ENCODE results near the gene CROCC.

CROCC gene

DNA sequence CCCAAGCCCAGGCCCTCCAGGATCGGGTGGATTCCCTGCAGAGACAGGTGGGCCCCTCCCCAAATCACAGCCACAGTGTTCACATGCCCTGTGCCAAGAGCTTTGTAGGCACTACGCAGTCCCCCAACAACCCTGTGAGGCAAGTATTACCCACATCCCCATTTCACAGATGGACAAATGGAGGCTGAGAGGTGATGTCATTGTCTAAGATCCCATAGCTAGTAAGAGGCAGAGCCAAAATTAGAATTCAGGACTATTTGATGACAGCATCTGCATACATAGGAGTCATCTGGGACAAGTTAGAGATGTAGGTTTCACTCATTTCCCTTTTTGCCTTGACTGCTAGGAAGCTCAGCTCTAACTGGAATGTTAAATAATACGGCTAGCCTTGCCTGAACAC, 46.6 kb downstream of the CROCC start:
- in situ Hi-C loops (cut with MboI; ENCODE audit: low sequenced_read_pairs, unreplicated experiment) = loop anchor here (10.0 kb wide), 1 partner anchor 76 kb away; no protein-coding TSS in a partner anchor
- TF ChIP-seq, protein P1, sequence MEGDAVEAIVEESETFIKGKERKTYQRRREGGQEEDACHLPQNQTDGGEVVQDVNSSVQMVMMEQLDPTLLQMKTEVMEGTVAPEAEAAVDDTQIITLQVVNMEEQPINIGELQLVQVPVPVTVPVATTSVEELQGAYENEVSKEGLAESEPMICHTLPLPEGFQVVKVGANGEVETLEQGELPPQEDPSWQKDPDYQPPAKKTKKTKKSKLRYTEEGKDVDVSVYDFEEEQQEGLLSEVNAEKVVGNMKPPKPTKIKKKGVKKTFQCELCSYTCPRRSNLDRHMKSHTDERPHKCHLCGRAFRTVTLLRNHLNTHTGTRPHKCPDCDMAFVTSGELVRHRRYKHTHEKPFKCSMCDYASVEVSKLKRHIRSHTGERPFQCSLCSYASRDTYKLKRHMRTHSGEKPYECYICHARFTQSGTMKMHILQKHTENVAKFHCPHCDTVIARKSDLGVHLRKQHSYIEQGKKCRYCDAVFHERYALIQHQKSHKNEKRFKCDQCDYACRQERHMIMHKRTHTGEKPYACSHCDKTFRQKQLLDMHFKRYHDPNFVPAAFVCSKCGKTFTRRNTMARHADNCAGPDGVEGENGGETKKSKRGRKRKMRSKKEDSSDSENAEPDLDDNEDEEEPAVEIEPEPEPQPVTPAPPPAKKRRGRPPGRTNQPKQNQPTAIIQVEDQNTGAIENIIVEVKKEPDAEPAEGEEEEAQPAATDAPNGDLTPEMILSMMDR (IDR thresholded peaks at IDR 0.05; ENCODE audit: borderline replicate concordance, control extremely low read depth, extremely low read depth, insufficient read depth, missing control alignments) = no peak
- no peak for DNase-seq (ENCODE audit: low spot score)

- TF ChIP-seq, protein P1 (IDR thresholded peaks at IDR 0.05; ENCODE audit: borderline replicate concordance, control extremely low read depth, extremely low read depth, insufficient read depth, missing control alignments) = no peak
- in situ Hi-C loops (cut with MboI; ENCODE audit: low sequenced_read_pairs, unreplicated experiment) = loop anchor here (10.0 kb wide), 1 partner anchor 76 kb away; no protein-coding TSS in a partner anchor
- no peak for DNase-seq (ENCODE audit: low spot score)
Observed at GRCh38 chr1:16969057-16969611, 47.4 kb downstream of the CROCC start.

DNA sequence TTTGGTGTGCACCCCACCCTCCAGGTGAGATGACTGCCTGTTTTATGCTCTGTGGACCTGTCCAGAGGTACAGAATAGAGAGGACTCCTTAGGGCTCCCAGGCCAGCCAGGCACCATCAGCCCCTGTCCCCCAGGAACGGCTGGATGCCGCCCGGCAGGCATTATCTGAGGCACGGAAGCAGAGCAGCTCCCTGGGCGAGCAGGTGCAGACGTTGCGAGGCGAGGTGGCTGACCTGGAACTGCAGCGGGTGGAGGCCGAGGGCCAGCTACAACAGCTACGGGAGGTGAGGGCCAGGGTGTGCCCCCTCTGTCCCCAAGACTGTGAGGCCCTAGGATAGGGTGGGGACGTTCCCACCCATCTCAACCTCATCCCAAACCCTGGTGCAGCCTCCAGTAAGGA, 47.9 kb downstream of the CROCC start:
- in situ Hi-C loops (cut with MboI; ENCODE audit: low sequenced_read_pairs, unreplicated experiment) = loop anchor here (10.0 kb wide), 1 partner anchor 75 kb away; no protein-coding TSS in a partner anchor
- DNase-seq (ENCODE audit: low spot score) = no peak
- TF ChIP-seq, protein P1 (IDR thresholded peaks at IDR 0.05; ENCODE audit: borderline replicate concordance, control extremely low read depth, extremely low read depth, insufficient read depth, missing control alignments) = no peak

DNA sequence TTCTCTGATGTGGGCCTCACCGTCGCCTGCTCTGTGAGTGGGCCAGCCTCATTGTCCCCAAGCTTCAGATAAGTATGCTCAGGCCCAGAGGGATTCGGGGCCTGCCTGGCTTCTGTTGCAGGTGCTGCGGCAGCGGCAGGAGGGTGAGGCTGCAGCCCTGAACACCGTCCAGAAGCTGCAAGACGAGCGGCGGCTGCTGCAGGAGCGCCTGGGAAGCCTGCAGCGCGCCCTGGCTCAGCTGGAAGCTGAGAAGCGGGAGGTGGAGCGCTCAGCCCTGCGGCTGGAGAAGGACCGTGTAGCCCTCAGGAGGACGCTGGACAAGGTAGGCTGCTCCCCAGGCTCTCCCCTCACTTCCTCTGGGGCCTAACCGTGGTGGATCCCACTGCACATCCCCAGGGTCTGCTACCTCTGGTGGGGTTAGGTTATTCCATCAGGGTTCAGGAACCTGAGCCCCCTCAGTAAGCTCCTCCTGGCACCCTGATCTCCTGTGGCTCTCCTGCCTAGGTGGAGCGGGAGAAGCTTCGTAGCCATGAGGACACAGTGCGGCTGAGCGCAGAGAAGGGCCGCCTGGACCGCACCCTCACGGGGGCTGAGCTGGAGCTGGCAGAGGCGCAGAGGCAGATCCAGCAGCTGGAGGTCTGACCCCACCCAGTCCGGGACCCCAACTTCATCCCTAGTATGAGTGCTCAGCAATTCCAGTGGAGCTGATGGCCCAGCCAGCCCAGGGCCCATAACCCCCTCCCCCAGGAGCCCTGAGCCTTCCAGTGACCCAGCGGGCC, 48.6 kb downstream of the CROCC start:
- in situ Hi-C loops (cut with MboI; ENCODE audit: low sequenced_read_pairs, unreplicated experiment) = no loop called here
- TF ChIP-seq, protein P1 (IDR thresholded peaks at IDR 0.05; ENCODE audit: borderline replicate concordance, control extremely low read depth, extremely low read depth, insufficient read depth, missing control alignments) = no peak
- DNase-seq (ENCODE audit: low spot score) = no peak

GRCh38 chr1:16971341-16972188, 49.8 kb downstream of the CROCC start:
- in situ Hi-C loops (cut with MboI; ENCODE audit: low sequenced_read_pairs, unreplicated experiment) = no loop called here
- DNase-seq (ENCODE audit: low spot score) = no peak
- TF ChIP-seq, protein P1 (IDR thresholded peaks at IDR 0.05; ENCODE audit: borderline replicate concordance, control extremely low read depth, extremely low read depth, insufficient read depth, missing control alignments) = no peak

DNA sequence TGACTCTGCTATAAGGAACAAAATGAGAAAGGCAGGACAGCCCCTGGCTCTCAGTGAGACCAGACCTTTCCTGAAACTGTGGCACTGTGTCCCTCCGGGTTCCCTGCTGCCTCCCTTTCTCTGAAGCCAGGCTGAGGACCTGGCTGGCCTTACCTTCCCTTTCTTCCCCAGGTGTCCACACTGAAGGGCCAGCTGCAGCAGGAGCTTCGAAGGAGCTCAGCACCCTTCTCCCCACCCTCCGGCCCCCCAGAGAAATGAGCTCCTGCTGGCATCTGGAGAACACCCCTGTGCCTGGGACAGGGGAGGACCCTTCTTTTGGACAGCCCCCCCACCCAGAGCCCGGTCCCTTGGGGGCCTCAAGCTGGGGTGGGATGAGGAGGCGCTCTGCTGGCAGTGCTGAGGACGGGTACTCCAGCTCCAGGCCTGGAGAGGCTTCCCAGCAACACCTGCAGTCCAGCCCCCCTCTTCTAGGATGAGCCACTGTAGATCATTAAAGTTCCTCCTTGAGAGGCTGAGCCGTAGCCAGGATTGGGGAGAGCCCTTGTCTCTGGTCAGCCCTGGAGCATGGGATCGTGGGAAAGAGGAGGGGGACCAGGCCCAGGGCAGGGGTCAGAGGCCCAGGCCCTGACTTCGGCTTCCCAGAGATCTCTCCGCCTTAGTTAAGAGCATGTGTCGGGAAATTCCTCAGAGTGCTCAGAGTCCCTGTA, 50.6 kb downstream of the CROCC start:
- in situ Hi-C loops (cut with MboI; ENCODE audit: low sequenced_read_pairs, unreplicated experiment) = no loop called here
- DNase-seq (ENCODE audit: low spot score) = no peak
- TF ChIP-seq, protein P1 (IDR thresholded peaks at IDR 0.05; ENCODE audit: borderline replicate concordance, control extremely low read depth, extremely low read depth, insufficient read depth, missing control alignments) = no peak

All from GM13976 (cell line).